Measurements from ENCODE around the gene POFUT2.

DNA sequence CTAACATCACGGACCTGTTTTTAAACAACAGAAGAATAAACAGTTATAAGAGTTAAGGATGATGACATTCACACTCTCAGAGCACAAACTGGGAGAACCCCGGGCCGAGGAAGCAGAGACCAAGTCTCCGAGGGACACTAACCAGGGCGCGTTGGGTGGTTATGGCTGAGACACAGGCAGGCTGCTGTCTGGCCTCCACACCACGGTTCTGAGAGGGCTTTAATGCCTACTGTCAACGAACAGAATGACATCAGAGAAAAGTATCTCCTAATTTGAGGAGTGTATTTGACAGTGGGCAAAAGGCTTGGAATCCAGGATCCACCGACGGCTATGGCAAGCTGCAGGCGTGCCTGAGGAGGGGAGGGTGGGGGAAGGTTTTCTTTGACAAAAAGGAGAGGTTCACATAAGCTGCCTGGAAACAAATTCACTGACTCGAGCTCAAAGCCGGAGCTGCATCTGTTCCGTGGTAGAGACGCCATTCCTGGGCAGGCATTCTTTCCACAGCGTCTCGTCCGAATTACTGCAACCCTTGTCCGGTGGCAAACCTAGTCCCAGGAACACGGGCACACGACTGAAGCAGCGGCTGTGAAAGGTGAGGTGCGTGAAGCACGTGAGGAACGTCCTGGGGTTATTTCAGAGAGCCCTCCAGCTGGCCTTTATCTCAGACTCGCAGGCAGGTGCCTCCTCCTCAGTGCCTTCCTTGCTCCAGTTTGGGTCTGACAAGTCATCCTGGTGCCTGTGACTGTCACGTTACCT, 9.4 kb downstream of the POFUT2 start:
- TF ChIP-seq, protein P1, sequence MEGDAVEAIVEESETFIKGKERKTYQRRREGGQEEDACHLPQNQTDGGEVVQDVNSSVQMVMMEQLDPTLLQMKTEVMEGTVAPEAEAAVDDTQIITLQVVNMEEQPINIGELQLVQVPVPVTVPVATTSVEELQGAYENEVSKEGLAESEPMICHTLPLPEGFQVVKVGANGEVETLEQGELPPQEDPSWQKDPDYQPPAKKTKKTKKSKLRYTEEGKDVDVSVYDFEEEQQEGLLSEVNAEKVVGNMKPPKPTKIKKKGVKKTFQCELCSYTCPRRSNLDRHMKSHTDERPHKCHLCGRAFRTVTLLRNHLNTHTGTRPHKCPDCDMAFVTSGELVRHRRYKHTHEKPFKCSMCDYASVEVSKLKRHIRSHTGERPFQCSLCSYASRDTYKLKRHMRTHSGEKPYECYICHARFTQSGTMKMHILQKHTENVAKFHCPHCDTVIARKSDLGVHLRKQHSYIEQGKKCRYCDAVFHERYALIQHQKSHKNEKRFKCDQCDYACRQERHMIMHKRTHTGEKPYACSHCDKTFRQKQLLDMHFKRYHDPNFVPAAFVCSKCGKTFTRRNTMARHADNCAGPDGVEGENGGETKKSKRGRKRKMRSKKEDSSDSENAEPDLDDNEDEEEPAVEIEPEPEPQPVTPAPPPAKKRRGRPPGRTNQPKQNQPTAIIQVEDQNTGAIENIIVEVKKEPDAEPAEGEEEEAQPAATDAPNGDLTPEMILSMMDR (IDR thresholded peaks at IDR 0.05) = no peak
- TF ChIP-seq POLR2A (IDR thresholded peaks at IDR 0.05) = no peak

Measured in adrenal gland (tissue), 5 donors.